Stimulated activated memory B cell treated with anti-CD40 and anti-IgM and Interleukin-4, amounts not matched to agents 10 μg/mL and 1 μg/mL and 100 μg/mL, for 72 hours (primary cell): Measurements from ENCODE around the gene TEKT5.

ENCODE experiments used
- ATAC-seq: fragments of 150-1000 bp; cut with Tn5 transposase; 2 replicates; pipeline ENCODE4 v1.10.0; 2021
- H3K27ac Mint-ChIP-seq: one replicate; pipeline ENCODE4 v1.8.0; 2022; ENCODE audit warnings: mild to moderate bottlenecking, mixed read lengths
- H3K27me3 Mint-ChIP-seq: one replicate; pipeline ENCODE4 v1.8.0; 2022; ENCODE audit warnings: mixed read lengths
- H3K36me3 Mint-ChIP-seq: one replicate; pipeline ENCODE4 v1.8.0; 2022; ENCODE audit warnings: mixed read lengths
- H3K4me1 Mint-ChIP-seq: one replicate; pipeline ENCODE4 v1.8.0; 2022; ENCODE audit warnings: mixed read lengths
- H3K4me3 Mint-ChIP-seq: one replicate; pipeline ENCODE4 v1.8.0; 2022; ENCODE audit warnings: mild to moderate bottlenecking, moderate library complexity, mixed read lengths
- H3K9me3 Mint-ChIP-seq: one replicate; pipeline ENCODE4 v1.8.0; 2022; ENCODE audit warnings: mixed read lengths

The TEKT5 gene

GRCh38 chr16:10675216-10675615, 19.5 kb downstream of the TEKT5 start:
- Mint-ChIP-seq H3K4me1 (peaks cover 17% of the 10 kb centered on the region), H3K36me3 (peaks cover 11% of the 10 kb centered on the region), H3K27ac (no peak overlapping the region), H3K9me3 (peaks cover 10% of the 10 kb centered on the region), H3K4me3 (no peak overlapping the region), H3K27me3 (peaks cover 30% of the 10 kb centered on the region)
- ATAC-seq = no peak

- peaks cover 17% of the 10 kb centered on the region for H3K27me3 Mint-ChIP-seq
- peaks cover 11% of the 10 kb centered on the region for H3K36me3 Mint-ChIP-seq
- H3K9me3 Mint-ChIP-seq = peaks cover 10% of the 10 kb centered on the region
- ATAC-seq = no peak
- H3K4me3 Mint-ChIP-seq = no peak overlapping the region
- H3K4me1 Mint-ChIP-seq = peaks cover 10% of the 10 kb centered on the region
- H3K27ac Mint-ChIP-seq = no peak overlapping the region
Observed at GRCh38 chr16:10671729-10672128, 23.0 kb downstream of the TEKT5 start.

GRCh38 chr16:10669791-10670190, 24.9 kb downstream of the TEKT5 start:
- peaks cover 10% of the 10 kb centered on the region for H3K4me1 Mint-ChIP-seq
- peaks cover 10% of the 10 kb centered on the region for H3K9me3 Mint-ChIP-seq
- no peak for ATAC-seq
- peaks cover 15% of the 10 kb centered on the region for H3K27me3 Mint-ChIP-seq
- H3K4me3 Mint-ChIP-seq = no peak overlapping the region
- H3K27ac Mint-ChIP-seq = no peak overlapping the region
- peaks cover 11% of the 10 kb centered on the region for H3K36me3 Mint-ChIP-seq

DNA sequence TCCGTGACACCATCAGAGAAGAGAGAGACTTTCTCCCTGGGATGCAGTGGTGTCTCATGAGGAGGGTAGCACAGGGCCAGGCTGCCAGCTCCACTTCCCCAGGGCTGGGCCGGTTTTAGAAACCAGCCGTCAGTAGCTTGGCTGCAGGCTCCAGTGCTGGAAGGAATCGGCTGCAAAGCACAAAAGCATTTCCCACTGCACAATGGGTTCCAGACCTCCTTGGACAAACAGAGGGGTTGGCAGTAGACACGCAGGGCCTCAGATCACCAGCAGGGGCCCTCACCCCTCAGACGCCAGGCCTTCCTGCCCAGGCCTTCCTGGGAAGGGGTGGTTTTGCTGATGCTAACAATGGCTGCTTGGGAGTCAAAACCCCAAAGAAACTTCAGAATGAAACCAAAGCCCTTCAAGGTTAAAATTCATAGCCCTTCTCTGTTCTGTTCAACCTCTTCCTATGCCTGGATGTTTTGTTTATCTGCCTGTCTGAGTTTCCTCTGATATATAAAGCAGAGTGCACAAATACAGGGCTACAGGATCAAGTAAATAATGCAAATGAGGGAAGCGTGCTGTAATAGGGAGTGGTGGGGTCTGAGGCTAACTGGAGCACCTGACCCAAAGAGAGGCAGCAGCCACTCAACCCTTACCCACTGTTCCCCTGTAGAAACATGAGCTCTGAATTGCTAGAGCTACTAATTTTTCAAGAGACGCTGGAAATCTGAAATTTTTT, 26.2 kb downstream of the TEKT5 start:
- Mint-ChIP-seq H3K27ac (no peak overlapping the region), H3K4me3 (no peak overlapping the region), H3K36me3 (peaks cover 11% of the 10 kb centered on the region), H3K4me1 (peaks cover 10% of the 10 kb centered on the region), H3K9me3 (peaks cover 10% of the 10 kb centered on the region), H3K27me3 (peaks cover 15% of the 10 kb centered on the region)
- ATAC-seq = no peak

DNA sequence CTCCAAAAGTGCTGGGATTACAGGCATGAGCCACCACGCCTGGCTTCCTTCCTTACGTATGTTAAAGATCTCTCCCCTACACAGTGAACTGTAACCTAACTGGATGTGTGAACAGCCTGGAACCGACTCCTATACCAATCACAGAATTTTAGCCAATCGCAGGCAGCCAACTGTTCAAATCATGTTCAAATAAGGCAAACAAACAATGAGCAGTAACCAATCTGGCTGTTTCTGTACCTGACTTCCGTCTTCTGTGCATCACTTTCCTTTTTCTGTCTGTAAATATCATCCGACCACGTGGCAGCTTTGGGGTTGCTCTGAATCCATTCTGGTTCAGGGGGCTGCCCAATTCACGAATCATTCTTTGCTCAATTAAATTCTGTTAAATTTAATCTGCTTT, 27.5 kb downstream of the TEKT5 start:
- no peak for ATAC-seq
- Mint-ChIP-seq H3K9me3 (peaks cover 10% of the 10 kb centered on the region), H3K36me3 (peaks cover 11% of the 10 kb centered on the region)

GRCh38 chr16:10666291-10666690, 28.4 kb downstream of the TEKT5 start:
- H3K36me3 Mint-ChIP-seq = peaks cover 3% of the 10 kb centered on the region
- peaks cover 13% of the 10 kb centered on the region for H3K27me3 Mint-ChIP-seq
- H3K27ac Mint-ChIP-seq = no peak overlapping the region
- peaks cover 3% of the 10 kb centered on the region for H3K9me3 Mint-ChIP-seq
- H3K4me3 Mint-ChIP-seq = no peak overlapping the region
- ATAC-seq = no peak
- peaks cover 2% of the 10 kb centered on the region for H3K4me1 Mint-ChIP-seq

More for the DNA sequence above, 27.5 kb downstream of the TEKT5 start:
- H3K27me3 Mint-ChIP-seq = peaks cover 15% of the 10 kb centered on the region
- H3K4me3 Mint-ChIP-seq = no peak overlapping the region
- peaks cover 10% of the 10 kb centered on the region for H3K4me1 Mint-ChIP-seq
- no peak overlapping the region for H3K27ac Mint-ChIP-seq

- no peak for ATAC-seq
- no peak overlapping the region for H3K27ac Mint-ChIP-seq
- no peaks in the 10 kb centered on the region for H3K36me3 Mint-ChIP-seq
- no peak overlapping the region for H3K4me3 Mint-ChIP-seq
- H3K4me1 Mint-ChIP-seq = no peaks in the 10 kb centered on the region
- H3K27me3 Mint-ChIP-seq = peaks cover 10% of the 10 kb centered on the region
- H3K9me3 Mint-ChIP-seq = no peaks in the 10 kb centered on the region
Observed at GRCh38 chr16:10665166-10665565, 29.6 kb downstream of the TEKT5 start.

DNA sequence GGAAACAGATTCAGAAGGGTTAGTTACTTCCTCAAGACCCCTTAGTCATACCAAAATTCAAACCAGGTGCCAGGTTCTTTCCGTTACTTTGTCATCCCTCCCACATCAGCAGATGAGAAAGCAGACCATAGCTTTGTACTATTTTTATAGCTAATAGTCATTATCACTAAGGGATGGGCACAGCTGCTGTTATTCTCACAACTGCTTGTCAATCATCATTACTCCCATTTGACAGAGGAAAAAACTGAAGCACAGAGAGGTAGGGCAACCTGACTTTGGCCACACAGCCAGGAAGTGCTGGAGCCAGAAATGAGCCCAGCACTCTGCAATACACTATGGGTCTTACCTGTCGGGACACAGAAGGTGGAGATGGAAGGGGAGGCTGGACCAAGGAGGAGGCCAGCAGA, 30.0 kb downstream of the TEKT5 start:
- no peak for ATAC-seq
- no peaks in the 10 kb centered on the region for H3K36me3 Mint-ChIP-seq
- no peaks in the 10 kb centered on the region for H3K4me1 Mint-ChIP-seq
- H3K27me3 Mint-ChIP-seq = peaks cover 13% of the 10 kb centered on the region
- no peak overlapping the region for H3K27ac Mint-ChIP-seq
- no peak overlapping the region for H3K4me3 Mint-ChIP-seq
- no peaks in the 10 kb centered on the region for H3K9me3 Mint-ChIP-seq

DNA sequence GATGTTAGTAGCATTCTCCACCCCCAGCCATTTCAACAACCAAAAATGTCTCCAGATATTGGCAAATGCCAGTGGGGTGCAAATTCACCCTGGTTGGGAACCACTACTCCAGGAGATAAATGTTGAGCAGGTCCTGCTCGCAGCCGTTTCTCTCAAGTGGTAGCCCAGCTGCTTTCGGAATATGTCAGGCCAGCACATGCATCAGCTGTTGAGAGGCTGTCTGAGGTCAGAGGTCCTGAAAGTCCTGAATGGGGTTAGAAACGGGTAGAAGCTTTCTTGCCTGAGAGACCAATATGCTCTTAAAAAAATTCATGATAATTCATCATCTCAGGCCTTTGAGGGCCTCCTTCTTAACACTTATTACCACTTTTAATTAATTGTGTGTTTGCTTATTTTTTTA, 31.0 kb downstream of the TEKT5 start:
- Mint-ChIP-seq H3K9me3 (no peaks in the 10 kb centered on the region), H3K4me3 (no peak overlapping the region), H3K27me3 (peaks cover 23% of the 10 kb centered on the region), H3K4me1 (no peaks in the 10 kb centered on the region), H3K36me3 (no peaks in the 10 kb centered on the region), H3K27ac (no peak overlapping the region)
- no peak for ATAC-seq

- no peaks in the 10 kb centered on the region for H3K36me3 Mint-ChIP-seq
- no peaks in the 10 kb centered on the region for H3K4me1 Mint-ChIP-seq
- H3K9me3 Mint-ChIP-seq = no peaks in the 10 kb centered on the region
- no peak overlapping the region for H3K27ac Mint-ChIP-seq
- no peak for ATAC-seq
- H3K27me3 Mint-ChIP-seq = peaks cover 27% of the 10 kb centered on the region
- no peak overlapping the region for H3K4me3 Mint-ChIP-seq
Observed at GRCh38 chr16:10663146-10663545, 31.6 kb downstream of the TEKT5 start.

DNA sequence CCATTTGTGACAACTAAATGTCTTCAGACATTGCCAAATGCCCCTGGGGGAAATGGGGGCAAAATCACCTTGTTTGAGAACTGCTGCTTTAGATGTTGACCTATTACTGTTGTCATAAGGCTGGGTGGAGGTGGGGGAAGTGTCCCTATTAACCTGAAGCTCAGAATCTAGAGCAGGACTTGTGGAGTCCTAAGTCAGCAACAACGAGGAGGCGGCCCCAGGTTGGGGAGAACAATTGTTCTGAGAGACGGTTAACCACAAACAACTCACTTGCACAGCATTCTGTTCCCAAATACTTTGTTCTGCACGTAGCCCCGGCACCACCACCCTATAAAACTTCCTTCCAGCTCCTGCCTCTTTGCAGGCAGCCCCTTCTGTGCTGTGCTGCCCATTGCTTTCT, 32.5 kb downstream of the TEKT5 start:
- Mint-ChIP-seq H3K27ac (no peak overlapping the region), H3K4me3 (no peak overlapping the region), H3K9me3 (no peaks in the 10 kb centered on the region), H3K36me3 (no peaks in the 10 kb centered on the region), H3K27me3 (peaks cover 33% of the 10 kb centered on the region), H3K4me1 (no peaks in the 10 kb centered on the region)
- no peak for ATAC-seq

- H3K27me3 Mint-ChIP-seq = peaks cover 33% of the 10 kb centered on the region
- H3K36me3 Mint-ChIP-seq = no peaks in the 10 kb centered on the region
- H3K4me1 Mint-ChIP-seq = no peaks in the 10 kb centered on the region
- H3K4me3 Mint-ChIP-seq = no peak overlapping the region
- ATAC-seq = no peak
- H3K27ac Mint-ChIP-seq = no peak overlapping the region
- no peaks in the 10 kb centered on the region for H3K9me3 Mint-ChIP-seq
Observed at GRCh38 chr16:10661737-10662136, 33.0 kb downstream of the TEKT5 start.

DNA sequence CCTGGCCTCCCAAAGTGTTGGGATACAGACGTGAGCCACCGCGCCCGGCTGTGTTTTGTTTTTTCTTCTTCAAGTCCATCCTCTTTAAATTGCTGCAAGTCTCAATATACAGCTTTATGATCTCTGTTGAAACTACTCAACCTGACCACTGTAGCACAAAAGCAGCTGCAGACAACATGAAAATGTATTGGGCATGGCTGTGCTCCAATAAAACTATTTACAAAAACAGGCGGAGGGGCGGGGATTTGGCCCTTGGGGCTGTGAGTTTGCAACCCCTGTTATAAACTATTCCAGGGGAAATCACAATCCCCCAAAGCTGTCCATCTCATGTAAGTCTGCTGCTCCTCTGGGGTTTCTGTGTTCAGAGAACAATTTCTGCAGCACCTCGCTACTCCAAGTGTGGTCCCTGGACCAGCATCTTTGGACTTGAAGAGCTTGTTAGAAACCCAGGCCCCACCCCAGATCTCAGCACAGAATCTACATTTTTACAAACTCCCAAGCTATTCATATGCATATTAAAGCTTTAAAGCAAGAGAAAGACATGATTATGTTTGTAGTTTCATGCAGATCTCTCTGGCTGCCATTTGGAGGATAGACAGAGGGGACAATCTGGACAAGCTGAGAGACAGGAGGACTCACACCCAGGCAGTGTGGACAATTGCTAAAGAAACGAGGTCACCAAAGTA, 33.6 kb downstream of the TEKT5 start:
- no peak overlapping the region for H3K27ac Mint-ChIP-seq
- no peaks in the 10 kb centered on the region for H3K4me1 Mint-ChIP-seq
- H3K36me3 Mint-ChIP-seq = no peaks in the 10 kb centered on the region
- ATAC-seq = no peak
- H3K9me3 Mint-ChIP-seq = no peaks in the 10 kb centered on the region
- peaks cover 33% of the 10 kb centered on the region for H3K27me3 Mint-ChIP-seq
- no peak overlapping the region for H3K4me3 Mint-ChIP-seq

- H3K4me3 Mint-ChIP-seq = no peak overlapping the region
- no peak overlapping the region for H3K27ac Mint-ChIP-seq
- no peaks in the 10 kb centered on the region for H3K4me1 Mint-ChIP-seq
- ATAC-seq = no peak
- no peaks in the 10 kb centered on the region for H3K36me3 Mint-ChIP-seq
- peaks cover 33% of the 10 kb centered on the region for H3K27me3 Mint-ChIP-seq
- H3K9me3 Mint-ChIP-seq = no peaks in the 10 kb centered on the region
Observed at GRCh38 chr16:10658943-10659342, 35.8 kb downstream of the TEKT5 start.

- no peaks in the 10 kb centered on the region for H3K4me1 Mint-ChIP-seq
- H3K27ac Mint-ChIP-seq = no peak overlapping the region
- peaks cover 33% of the 10 kb centered on the region for H3K27me3 Mint-ChIP-seq
- H3K36me3 Mint-ChIP-seq = no peaks in the 10 kb centered on the region
- no peak overlapping the region for H3K4me3 Mint-ChIP-seq
- no peak for ATAC-seq
- H3K9me3 Mint-ChIP-seq = no peaks in the 10 kb centered on the region
Observed at GRCh38 chr16:10657925-10658324, 36.8 kb downstream of the TEKT5 start.

DNA sequence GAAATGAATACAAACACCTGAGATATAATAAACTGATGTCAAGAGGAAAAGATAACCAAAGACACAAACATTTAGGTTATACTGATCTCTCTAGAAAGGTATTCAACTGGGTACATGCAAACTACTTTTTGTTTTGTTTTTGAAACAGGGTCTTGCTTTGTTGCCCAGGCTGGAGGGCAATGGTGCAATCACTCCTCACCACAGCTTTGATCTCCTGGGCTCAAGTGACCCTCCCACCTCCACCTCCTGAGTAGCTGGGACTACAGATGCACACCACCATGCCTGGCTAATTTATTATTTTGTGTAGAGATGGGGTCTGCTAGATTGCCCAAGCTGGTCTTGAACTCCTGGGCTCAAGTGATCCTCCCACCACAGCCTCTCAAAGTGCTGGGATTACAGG, 38.1 kb downstream of the TEKT5 start:
- H3K4me1 Mint-ChIP-seq = no peaks in the 10 kb centered on the region
- H3K27ac Mint-ChIP-seq = no peak overlapping the region
- no peaks in the 10 kb centered on the region for H3K36me3 Mint-ChIP-seq
- no peak overlapping the region for H3K4me3 Mint-ChIP-seq
- H3K27me3 Mint-ChIP-seq = peaks cover 25% of the 10 kb centered on the region
- H3K9me3 Mint-ChIP-seq = no peaks in the 10 kb centered on the region
- ATAC-seq = no peak
